ENCODE data around the gene WHRN. TPM values are rescaled to one million over a fixed set of nuclear protein-coding genes. Genes with fewer than 3 reads are reported as not detected.

WHRN gene
- total RNA-seq, 1 experiment from 2014 or later = 24.3 TPM

DNA sequence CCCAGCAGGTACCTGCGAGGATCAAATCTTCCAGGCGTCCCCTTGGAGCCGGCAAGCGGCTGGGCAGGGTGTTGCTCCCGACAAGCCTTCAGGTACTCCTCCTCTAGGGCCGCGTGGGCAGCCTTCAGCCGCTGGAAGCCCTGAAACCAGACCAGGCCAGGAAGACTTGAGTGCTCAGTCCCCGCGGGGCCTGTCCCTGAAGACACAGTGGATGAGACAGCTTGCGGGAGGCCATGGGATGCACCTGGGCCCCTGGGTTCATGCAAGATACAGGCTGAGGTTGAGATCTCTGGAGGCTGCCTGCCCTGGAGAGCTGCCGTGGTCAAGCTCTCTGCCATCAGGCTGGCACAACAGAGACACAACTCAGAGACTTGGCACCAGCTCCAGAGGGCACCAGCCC is 142.9 kb downstream of the WHRN start:
- Mint-ChIP-seq H3K9me3 (no peaks in the 10 kb centered on the region), H3K4me1 (peaks cover 8% of the 10 kb centered on the region), H3K27ac (no peak overlapping the region), H3K27me3 (ENCODE audit: low read depth) (no peaks in the 10 kb centered on the region), H3K36me3 (peaks cover 49% of the 10 kb centered on the region), H3K4me3 (no peak overlapping the region)
- no peak for TF ChIP-seq ELF4 (CRISPR knock-in tag; IDR thresholded peaks at IDR 0.05; ENCODE audit: low read depth)
- TF ChIP-seq, protein P1, sequence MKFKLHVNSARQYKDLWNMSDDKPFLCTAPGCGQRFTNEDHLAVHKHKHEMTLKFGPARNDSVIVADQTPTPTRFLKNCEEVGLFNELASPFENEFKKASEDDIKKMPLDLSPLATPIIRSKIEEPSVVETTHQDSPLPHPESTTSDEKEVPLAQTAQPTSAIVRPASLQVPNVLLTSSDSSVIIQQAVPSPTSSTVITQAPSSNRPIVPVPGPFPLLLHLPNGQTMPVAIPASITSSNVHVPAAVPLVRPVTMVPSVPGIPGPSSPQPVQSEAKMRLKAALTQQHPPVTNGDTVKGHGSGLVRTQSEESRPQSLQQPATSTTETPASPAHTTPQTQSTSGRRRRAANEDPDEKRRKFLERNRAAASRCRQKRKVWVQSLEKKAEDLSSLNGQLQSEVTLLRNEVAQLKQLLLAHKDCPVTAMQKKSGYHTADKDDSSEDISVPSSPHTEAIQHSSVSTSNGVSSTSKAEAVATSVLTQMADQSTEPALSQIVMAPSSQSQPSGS (CRISPR knock-in tag; IDR thresholded peaks at IDR 0.05; ENCODE audit: borderline replicate concordance, low read depth) = no peak
- TF ChIP-seq CBFB (CRISPR knock-in tag; IDR thresholded peaks at IDR 0.05; ENCODE audit: low read depth) = no peak
- TF ChIP-seq ZNF232 (CRISPR knock-in tag; IDR thresholded peaks at IDR 0.05) = no peak
- TF ChIP-seq HMGA2 (CRISPR knock-in tag; IDR thresholded peaks at IDR 0.05) = no peak
- TF ChIP-seq RELA (CRISPR knock-in tag; IDR thresholded peaks at IDR 0.05; ENCODE audit: borderline replicate concordance) = no peak
- no peak for TF ChIP-seq ZNF121 (CRISPR knock-in tag; IDR thresholded peaks at IDR 0.05)
- TF ChIP-seq NFE2L1 (CRISPR knock-in tag; IDR thresholded peaks at IDR 0.05) = no peak
- ChIA-PET POLR2A (no interaction called here), CTCF (interaction anchor here (0.6 to 1.4 kb wide), 3 partner anchors 23 to 26 kb away, joined by 3 to 4 read pairs (median 3); no protein-coding TSS in a partner anchor)
- ATAC-seq (no peak), DNase-seq (ENCODE audit: low spot score) (no peak)

DNA sequence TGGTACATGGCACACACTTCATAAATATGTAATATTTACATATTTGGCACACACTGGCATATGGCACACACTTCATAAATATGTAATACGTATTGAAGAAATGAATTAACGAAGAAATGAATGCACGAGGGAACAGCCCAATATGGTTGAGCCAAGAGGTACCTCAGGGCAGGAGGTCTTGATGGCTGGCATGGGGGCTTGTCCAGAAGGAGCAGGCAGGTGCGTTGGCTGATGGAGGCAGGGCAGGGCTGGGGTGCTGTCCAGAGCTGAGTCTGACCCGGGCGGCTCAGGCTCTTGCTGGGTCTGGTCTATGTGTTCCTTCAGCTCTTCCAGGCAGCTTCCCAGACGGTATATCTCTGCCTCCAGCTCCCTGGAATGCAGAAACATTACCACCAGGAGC is 143.7 kb downstream of the WHRN start:
- Mint-ChIP-seq H3K9me3 (no peaks in the 10 kb centered on the region), H3K27ac (no peak overlapping the region), H3K27me3 (ENCODE audit: low read depth) (no peaks in the 10 kb centered on the region), H3K4me3 (no peak overlapping the region), H3K36me3 (peaks cover 50% of the 10 kb centered on the region), H3K4me1 (peaks cover 4% of the 10 kb centered on the region)
- TF ChIP-seq, protein P2, sequence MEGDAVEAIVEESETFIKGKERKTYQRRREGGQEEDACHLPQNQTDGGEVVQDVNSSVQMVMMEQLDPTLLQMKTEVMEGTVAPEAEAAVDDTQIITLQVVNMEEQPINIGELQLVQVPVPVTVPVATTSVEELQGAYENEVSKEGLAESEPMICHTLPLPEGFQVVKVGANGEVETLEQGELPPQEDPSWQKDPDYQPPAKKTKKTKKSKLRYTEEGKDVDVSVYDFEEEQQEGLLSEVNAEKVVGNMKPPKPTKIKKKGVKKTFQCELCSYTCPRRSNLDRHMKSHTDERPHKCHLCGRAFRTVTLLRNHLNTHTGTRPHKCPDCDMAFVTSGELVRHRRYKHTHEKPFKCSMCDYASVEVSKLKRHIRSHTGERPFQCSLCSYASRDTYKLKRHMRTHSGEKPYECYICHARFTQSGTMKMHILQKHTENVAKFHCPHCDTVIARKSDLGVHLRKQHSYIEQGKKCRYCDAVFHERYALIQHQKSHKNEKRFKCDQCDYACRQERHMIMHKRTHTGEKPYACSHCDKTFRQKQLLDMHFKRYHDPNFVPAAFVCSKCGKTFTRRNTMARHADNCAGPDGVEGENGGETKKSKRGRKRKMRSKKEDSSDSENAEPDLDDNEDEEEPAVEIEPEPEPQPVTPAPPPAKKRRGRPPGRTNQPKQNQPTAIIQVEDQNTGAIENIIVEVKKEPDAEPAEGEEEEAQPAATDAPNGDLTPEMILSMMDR (IDR thresholded peaks at IDR 0.05) = no peak
- TF ChIP-seq CREB1 (CRISPR knock-in tag; IDR thresholded peaks at IDR 0.05) = no peak
- TF ChIP-seq, protein P3, sequence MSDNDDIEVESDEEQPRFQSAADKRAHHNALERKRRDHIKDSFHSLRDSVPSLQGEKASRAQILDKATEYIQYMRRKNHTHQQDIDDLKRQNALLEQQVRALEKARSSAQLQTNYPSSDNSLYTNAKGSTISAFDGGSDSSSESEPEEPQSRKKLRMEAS (CRISPR knock-in tag; IDR thresholded peaks at IDR 0.05) = no peak
- TF ChIP-seq, protein P4, sequence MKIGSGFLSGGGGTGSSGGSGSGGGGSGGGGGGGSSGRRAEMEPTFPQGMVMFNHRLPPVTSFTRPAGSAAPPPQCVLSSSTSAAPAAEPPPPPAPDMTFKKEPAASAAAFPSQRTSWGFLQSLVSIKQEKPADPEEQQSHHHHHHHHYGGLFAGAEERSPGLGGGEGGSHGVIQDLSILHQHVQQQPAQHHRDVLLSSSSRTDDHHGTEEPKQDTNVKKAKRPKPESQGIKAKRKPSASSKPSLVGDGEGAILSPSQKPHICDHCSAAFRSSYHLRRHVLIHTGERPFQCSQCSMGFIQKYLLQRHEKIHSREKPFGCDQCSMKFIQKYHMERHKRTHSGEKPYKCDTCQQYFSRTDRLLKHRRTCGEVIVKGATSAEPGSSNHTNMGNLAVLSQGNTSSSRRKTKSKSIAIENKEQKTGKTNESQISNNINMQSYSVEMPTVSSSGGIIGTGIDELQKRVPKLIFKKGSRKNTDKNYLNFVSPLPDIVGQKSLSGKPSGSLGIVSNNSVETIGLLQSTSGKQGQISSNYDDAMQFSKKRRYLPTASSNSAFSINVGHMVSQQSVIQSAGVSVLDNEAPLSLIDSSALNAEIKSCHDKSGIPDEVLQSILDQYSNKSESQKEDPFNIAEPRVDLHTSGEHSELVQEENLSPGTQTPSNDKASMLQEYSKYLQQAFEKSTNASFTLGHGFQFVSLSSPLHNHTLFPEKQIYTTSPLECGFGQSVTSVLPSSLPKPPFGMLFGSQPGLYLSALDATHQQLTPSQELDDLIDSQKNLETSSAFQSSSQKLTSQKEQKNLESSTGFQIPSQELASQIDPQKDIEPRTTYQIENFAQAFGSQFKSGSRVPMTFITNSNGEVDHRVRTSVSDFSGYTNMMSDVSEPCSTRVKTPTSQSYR (CRISPR knock-in tag; IDR thresholded peaks at IDR 0.05) = no peak
- TF ChIP-seq, protein P5, sequence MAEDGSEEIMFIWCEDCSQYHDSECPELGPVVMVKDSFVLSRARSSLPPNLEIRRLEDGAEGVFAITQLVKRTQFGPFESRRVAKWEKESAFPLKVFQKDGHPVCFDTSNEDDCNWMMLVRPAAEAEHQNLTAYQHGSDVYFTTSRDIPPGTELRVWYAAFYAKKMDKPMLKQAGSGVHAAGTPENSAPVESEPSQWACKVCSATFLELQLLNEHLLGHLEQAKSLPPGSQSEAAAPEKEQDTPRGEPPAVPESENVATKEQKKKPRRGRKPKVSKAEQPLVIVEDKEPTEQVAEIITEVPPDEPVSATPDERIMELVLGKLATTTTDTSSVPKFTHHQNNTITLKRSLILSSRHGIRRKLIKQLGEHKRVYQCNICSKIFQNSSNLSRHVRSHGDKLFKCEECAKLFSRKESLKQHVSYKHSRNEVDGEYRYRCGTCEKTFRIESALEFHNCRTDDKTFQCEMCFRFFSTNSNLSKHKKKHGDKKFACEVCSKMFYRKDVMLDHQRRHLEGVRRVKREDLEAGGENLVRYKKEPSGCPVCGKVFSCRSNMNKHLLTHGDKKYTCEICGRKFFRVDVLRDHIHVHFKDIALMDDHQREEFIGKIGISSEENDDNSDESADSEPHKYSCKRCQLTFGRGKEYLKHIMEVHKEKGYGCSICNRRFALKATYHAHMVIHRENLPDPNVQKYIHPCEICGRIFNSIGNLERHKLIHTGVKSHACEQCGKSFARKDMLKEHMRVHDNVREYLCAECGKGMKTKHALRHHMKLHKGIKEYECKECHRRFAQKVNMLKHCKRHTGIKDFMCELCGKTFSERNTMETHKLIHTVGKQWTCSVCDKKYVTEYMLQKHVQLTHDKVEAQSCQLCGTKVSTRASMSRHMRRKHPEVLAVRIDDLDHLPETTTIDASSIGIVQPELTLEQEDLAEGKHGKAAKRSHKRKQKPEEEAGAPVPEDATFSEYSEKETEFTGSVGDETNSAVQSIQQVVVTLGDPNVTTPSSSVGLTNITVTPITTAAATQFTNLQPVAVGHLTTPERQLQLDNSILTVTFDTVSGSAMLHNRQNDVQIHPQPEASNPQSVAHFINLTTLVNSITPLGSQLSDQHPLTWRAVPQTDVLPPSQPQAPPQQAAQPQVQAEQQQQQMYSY (CRISPR knock-in tag; IDR thresholded peaks at IDR 0.05) = no peak
- TF ChIP-seq, protein P6, sequence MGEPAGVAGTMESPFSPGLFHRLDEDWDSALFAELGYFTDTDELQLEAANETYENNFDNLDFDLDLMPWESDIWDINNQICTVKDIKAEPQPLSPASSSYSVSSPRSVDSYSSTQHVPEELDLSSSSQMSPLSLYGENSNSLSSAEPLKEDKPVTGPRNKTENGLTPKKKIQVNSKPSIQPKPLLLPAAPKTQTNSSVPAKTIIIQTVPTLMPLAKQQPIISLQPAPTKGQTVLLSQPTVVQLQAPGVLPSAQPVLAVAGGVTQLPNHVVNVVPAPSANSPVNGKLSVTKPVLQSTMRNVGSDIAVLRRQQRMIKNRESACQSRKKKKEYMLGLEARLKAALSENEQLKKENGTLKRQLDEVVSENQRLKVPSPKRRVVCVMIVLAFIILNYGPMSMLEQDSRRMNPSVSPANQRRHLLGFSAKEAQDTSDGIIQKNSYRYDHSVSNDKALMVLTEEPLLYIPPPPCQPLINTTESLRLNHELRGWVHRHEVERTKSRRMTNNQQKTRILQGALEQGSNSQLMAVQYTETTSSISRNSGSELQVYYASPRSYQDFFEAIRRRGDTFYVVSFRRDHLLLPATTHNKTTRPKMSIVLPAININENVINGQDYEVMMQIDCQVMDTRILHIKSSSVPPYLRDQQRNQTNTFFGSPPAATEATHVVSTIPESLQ (CRISPR knock-in tag; IDR thresholded peaks at IDR 0.05) = no peak
- CTCF ChIA-PET = no interaction called here
- DNase-seq (ENCODE audit: low spot score) (no peak), ATAC-seq (no peak)
- POLR2A ChIA-PET = no interaction called here
